Stomach (tissue), 9 donors: ENCODE data around the gene S100P. TPM values are rescaled to one million over a fixed set of nuclear protein-coding genes. Genes with fewer than 3 reads are reported as not detected.

ENCODE experiments used
- DNase-seq, 2 donors: peaks; one replicate each; pipeline versions ENCODE4 v3.0.0 to v3.0.0-alpha.2; 2013 to 2019
- H3K27ac ChIP-seq, 5 donors: fragments of 200-600 bp in 4 of 5; sonication (generic) in 4 of 5; one replicate each; pipeline ENCODE4 v1.5.1; 2013 to 2019; ENCODE audit warnings: mild to moderate bottlenecking in 1 of 5, moderate library complexity in 1 of 5
- H3K27me3 ChIP-seq, 3 donors: fragments of 200-600 bp; sonication (generic); one replicate each; pipeline ENCODE4 v1.5.1; 2017 to 2019; ENCODE audit warnings: mixed run types in 1 of 3
- H3K36me3 ChIP-seq, 4 donors: fragments of 200-600 bp; sonication (generic); 1 replicate in 3 of 4; 2 replicates in 1 of 4; pipeline ENCODE4 v1.5.1; 2016 to 2019
- H3K4me1 ChIP-seq, 4 donors: fragments of 200-600 bp; sonication (generic); one replicate each; pipeline ENCODE4 v1.5.1; 2016 to 2019
- H3K4me3 ChIP-seq, 4 donors: fragments of 200-600 bp; sonication (generic) in 3 of 4; one replicate each; pipeline ENCODE4 v1.5.1; 2016 to 2019; ENCODE audit warnings: mild to moderate bottlenecking in 1 of 4
- H3K9me3 ChIP-seq, 4 donors: fragments of 200-600 bp; sonication (generic); one replicate each; pipeline ENCODE4 v1.5.1; 2016 to 2019
- EP300 ChIP-seq: sonication (generic); formaldehyde crosslinking; IDR thresholded peaks from one replicate; pipeline ENCODE4 v1.6.1; 2017; ENCODE audit warnings: antibody characterized with exemption
- POLR2A ChIP-seq, 4 donors: fragments of 450-650 bp; IDR thresholded peaks; one replicate each; pipeline ENCODE4 v1.6.1; 2016; ENCODE audit warnings: antibody characterized with exemption in 4 of 4, control low read depth in 2 of 4, mild to moderate bottlenecking in 1 of 4, moderate library complexity in 1 of 4
- POLR2AphosphoS5 ChIP-seq, 3 donors: sonication (generic); formaldehyde crosslinking; IDR thresholded peaks; one replicate each; pipeline ENCODE4 v1.6.1; 2016; ENCODE audit warnings: antibody characterized with exemption in 3 of 3
- WGBS, 5 donors: extraction: QIAGEN DNeasy Blood & Tissue Kit in 3 of 5; methylation state at CpG; one replicate each; pipeline versions ENCODE4 v1.1.5 to v1.1.7; 2013 to 2018; 5-methylcytosine and 5-hydroxymethylcytosine counted together
- intact Hi-C: fragments of 100-400 bp; cut with DNase I; formaldehyde crosslinking; loops from one replicate; pipeline ENCODE4 v1.15.1; 2023; ENCODE audit warnings: low total_unique reads
- polyA plus RNA-seq, 3 donors: library from polyadenylated mRNA; stranded (reverse); fragments of 200-250 nt; gene quantifications; one replicate each; pipeline ENCODE4 v1.2.3, GENCODE V29; 2013
- total RNA-seq, 5 donors: library from RNA; depleted of rRNA; stranded (reverse); fragments of >200 nt; gene quantifications; one replicate each; pipeline versions ENCODE4 v1.1.0 to v1.2.3, GENCODE V29; 2014 to 2016
- TF ChIP-seq, protein P1 (sequence below), 7 experiments: fragments of 450-650 bp in 4 of 7; fragments of 200-600 bp in 3 of 7; sonication (generic) in 3 of 7; IDR thresholded peaks; one replicate each; pipeline ENCODE4 v1.5.1; 2016 to 2019; ENCODE audit warnings: antibody characterized with exemption in 7 of 7, control low read depth in 2 of 7, mild to moderate bottlenecking in 1 of 7
- donor health status: healthy with polysubstance abuse.
- donor health status: Bipolar disorder and iron deficiency.
- donor health status: healthy.

S100P gene
- total and polyA plus RNA-seq, 8 donors: 3.1 to 2,173 (median 142) TPM; not detected in 1

DNA sequence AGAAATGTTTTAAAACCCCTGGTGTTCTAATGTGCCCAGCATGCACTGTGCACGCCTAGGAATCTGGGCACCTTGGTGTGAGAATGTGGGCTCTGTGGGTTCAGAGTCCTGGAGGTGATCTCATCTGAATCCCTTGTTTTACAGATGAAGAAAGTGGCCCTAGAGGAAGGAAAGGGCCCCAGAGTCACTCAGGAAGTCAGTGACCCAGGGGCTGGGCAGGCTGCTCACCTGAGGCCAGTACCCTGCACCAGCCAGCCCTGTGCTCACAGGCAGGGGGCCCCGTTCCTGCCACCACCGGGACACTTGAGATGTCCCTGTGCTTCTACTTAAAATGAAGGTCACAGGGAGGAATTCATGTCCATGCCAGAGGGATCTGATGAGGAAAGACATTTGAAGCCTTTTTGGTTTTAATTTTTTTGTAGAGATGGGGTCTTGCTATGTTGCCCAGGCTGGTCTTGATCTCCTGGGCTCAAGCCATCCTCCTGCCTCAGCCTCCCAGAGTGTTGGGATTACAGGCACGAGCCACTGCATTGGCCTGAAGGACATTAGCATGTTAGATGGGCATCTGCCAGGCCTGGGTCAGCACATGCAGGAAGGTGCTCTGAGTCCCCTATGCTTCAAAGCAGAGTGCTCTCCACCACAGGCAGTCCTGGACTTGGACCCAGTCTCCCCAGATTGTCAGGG is 7.4 kb upstream of the S100P start:
- Histone ChIP-seq H3K4me1 (peaks cover 24 to 36% (median 31%) of the 10 kb centered on the region in 4 donors), H3K4me3 (no peak overlapping the region), H3K27me3 (no peaks in the 10 kb centered on the region), H3K9me3 (no peaks in the 10 kb centered on the region), H3K27ac (no peak overlapping the region), H3K36me3 (no peaks in the 10 kb centered on the region)
- 64 to 92% (median 75%) methylated on average over 2 to 4 of the region's 4 CpGs for WGBS, 5 donors
- no peak for DNase-seq
- TF ChIP-seq, protein P1, sequence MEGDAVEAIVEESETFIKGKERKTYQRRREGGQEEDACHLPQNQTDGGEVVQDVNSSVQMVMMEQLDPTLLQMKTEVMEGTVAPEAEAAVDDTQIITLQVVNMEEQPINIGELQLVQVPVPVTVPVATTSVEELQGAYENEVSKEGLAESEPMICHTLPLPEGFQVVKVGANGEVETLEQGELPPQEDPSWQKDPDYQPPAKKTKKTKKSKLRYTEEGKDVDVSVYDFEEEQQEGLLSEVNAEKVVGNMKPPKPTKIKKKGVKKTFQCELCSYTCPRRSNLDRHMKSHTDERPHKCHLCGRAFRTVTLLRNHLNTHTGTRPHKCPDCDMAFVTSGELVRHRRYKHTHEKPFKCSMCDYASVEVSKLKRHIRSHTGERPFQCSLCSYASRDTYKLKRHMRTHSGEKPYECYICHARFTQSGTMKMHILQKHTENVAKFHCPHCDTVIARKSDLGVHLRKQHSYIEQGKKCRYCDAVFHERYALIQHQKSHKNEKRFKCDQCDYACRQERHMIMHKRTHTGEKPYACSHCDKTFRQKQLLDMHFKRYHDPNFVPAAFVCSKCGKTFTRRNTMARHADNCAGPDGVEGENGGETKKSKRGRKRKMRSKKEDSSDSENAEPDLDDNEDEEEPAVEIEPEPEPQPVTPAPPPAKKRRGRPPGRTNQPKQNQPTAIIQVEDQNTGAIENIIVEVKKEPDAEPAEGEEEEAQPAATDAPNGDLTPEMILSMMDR (IDR thresholded peaks at IDR 0.05): no peak
- TF ChIP-seq EP300 (no peak), POLR2A (IDR thresholded peaks at IDR 0.05) (no peak), POLR2AphosphoS5 (IDR thresholded peaks at IDR 0.05) (no peak)
- intact Hi-C loops: no loop called here

DNA sequence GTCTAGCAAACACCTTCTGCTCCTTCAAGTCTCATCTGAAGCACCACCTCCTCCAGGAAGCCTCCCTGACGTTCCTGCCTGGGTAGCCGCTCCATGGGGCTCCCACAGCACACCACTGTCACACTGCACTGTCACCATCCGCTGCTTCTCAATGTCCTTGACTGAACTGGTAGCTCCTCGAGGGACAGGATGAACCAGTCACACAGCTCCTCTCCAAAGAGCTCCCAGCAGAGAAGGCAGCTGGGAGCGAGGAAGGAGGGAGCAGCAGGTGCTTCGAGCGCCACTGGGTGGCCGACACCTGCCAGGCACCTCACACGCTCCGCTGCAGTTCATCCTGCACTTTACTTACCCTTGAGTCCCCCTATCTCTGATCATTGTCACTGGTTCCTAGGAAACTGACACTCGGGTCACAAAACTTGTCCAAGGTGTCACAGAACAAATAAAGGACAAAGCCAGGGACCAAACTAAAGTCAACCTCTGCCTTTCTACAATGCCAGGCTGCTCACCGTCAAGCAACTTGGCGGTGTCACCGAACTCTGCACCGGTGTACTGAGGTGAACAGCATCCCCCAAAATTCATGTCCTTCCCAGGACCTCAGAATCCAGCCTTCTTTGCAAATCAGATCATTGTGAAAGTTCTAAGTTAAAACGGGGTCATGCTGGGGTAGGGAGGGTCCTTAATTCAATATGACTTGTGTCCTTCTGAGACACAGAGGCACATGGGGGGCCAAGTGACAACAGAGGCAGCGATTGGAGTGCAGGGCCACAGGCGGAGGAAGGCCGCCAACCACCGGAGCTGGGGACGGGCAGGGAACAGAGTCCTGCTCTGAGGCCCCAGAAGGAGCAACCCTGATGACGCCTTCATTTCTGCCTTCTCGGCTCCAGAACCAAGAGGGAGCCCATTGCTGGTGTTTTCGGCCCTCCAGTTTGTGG is 5.5 kb upstream of the S100P start:
- H3K4me3 ChIP-seq: peak overlapping the region in 3 of 4 donors; percentile 2 to 20 (median 17)
- H3K27ac ChIP-seq: peak overlapping the region; percentile 77 to 92 (median 85)
- no peaks in the 10 kb centered on the region for H3K27me3 ChIP-seq
- peak in 1 of 2 donors; percentile 76 for DNase-seq
- TF ChIP-seq, protein P1 (IDR thresholded peaks at IDR 0.05): peak in 2 of 7 experiments; percentile 3 to 22
- no peak for TF ChIP-seq POLR2AphosphoS5 (IDR thresholded peaks at IDR 0.05)
- no peak for TF ChIP-seq POLR2A (IDR thresholded peaks at IDR 0.05)
- H3K9me3 ChIP-seq: no peaks in the 10 kb centered on the region
- peaks cover 24 to 39% (median 38%) of the 10 kb centered on the region in 4 donors for H3K4me1 ChIP-seq
- 60 to 87% (median 73%) methylated on average over 23 to 24 of the region's 24 CpGs for WGBS, 5 donors
- H3K36me3 ChIP-seq: no peaks in the 10 kb centered on the region
- intact Hi-C loops: no loop called here

DNA sequence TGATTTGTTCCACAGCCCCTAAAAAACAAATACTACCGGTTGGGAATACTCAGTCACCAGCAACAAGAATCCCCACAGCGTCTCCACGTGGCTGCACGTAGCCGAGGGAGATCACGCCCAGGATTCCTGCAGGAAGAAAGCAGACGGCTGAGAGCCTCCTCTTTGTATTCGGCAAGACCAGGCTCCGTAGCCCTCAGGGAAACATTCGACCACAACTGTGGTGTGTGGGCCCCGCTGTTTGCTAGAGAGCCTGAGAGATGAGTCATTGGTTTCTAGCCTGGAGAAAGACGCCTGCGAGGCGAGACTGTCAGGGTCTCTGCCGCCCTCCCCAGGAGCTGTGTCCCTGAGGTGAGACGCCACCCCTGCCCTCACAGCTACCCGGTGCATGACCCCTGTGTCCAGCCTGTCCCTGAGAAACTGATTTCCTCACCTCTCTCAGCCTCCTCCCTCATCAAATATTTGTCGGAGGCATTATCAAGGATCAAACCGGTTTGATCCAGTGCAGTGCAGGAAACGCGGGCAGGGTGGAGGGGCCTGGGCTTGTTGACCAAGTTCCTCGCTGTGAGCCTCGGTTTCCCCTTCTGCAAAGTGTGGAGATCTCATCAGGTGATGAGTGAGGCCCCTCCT is 4.7 kb upstream of the S100P start:
- no peaks in the 10 kb centered on the region for H3K36me3 ChIP-seq
- WGBS, 5 donors: 8 to 36% (median 14%) methylated on average over 21 to 23 of the region's 23 CpGs
- no peaks in the 10 kb centered on the region for H3K9me3 ChIP-seq
- peaks cover 31 to 47% (median 41%) of the 10 kb centered on the region in 4 donors for H3K4me1 ChIP-seq
- H3K27me3 ChIP-seq: no peaks in the 10 kb centered on the region
- H3K27ac ChIP-seq: peak overlapping the region; percentile 77 to 92 (median 85)
- H3K4me3 ChIP-seq: peak overlapping the region in 3 of 4 donors; percentile 12 to 20 (median 17)
- intact Hi-C loops: no loop called here
- TF ChIP-seq POLR2A (IDR thresholded peaks at IDR 0.05) (no peak), POLR2AphosphoS5 (IDR thresholded peaks at IDR 0.05) (peak in 2 of 3 donors; percentile 44 to 69)
- DNase-seq: peak; percentile 76 to 91

DNA sequence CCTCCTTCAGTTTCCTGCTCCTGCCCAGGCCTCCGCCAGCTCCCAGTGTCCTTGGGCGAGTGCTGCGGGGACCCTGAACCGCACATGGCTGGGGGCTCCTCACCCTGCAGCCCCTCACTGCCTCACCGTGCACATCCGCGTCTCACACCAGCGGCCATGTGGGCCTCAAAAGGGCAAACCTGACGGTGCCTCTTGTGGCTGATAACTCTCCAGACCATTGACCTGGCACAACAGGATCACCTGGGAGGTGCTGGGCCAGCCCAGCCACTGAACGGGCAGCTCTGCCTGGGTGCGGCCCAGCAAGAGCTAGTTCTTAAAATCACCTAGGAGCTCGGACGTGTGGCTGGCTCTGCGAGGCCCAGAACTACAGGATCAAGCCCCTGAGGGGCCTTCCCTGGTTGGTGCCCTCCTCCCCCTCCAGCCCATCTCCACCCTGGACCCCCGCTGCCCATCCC is 4.1 kb upstream of the S100P start:
- TF ChIP-seq, protein P1 (IDR thresholded peaks at IDR 0.05): no peak
- TF ChIP-seq POLR2A (IDR thresholded peaks at IDR 0.05) (no peak), EP300 (no peak), POLR2AphosphoS5 (IDR thresholded peaks at IDR 0.05) (no peak)
- H3K36me3 ChIP-seq: no peaks in the 10 kb centered on the region
- H3K9me3 ChIP-seq: no peaks in the 10 kb centered on the region
- peaks cover 36 to 52% (median 44%) of the 10 kb centered on the region in 4 donors for H3K4me1 ChIP-seq
- peak; percentile 75 to 77 for DNase-seq
- no peaks in the 10 kb centered on the region for H3K27me3 ChIP-seq
- 25 to 61% (median 32%) methylated on average over 6 to 15 of the region's 15 CpGs for WGBS, 5 donors
- intact Hi-C loops: no loop called here
- H3K27ac ChIP-seq: peak overlapping the region; percentile 77 to 92 (median 85)
- H3K4me3 ChIP-seq: peak overlapping the region in 3 of 4 donors; percentile 12 to 20 (median 17)
